Gastrocnemius medialis (tissue), 4 donors: ENCODE results near the gene NRG2. TPM values are rescaled to one million over a fixed set of nuclear protein-coding genes. Genes with fewer than 3 reads are reported as not detected.

Experiments
- ATAC-seq, 2 donors: fragments of 150-250 bp; one replicate each; pipeline ENCODE4 v1.9.1; 2016
- DNase-seq, 2 donors: peaks; one replicate each; pipeline ENCODE4 v3.0.0-alpha.2; 2019
- H3K27ac ChIP-seq, 4 donors: fragments of 200-600 bp; sonication (generic); 1 replicate in 1 of 4; 2 replicates in 3 of 4; pipeline ENCODE4 v1.5.1; 2016 to 2018; ENCODE audit warnings: mild to moderate bottlenecking in 2 of 4, moderate library complexity in 1 of 4
- H3K27me3 ChIP-seq, 3 donors: fragments of 200-600 bp; sonication (generic) in 2 of 3; 1 replicate in 1 of 3; 2 replicates in 2 of 3; pipeline versions ENCODE4 v1.5.1 to v1.6.0; 2016 to 2019; ENCODE audit warnings: mild to moderate bottlenecking in 1 of 3, moderate library complexity in 1 of 3
- H3K36me3 ChIP-seq, 2 donors: fragments of 200-600 bp; sonication (generic) in 1 of 2; one replicate each; pipeline ENCODE4 v1.5.1; 2017 to 2018
- H3K4me1 ChIP-seq, 2 donors: fragments of 200-600 bp; sonication (generic) in 1 of 2; one replicate each; pipeline ENCODE4 v1.5.1; 2016 to 2017; ENCODE audit warnings: mild to moderate bottlenecking in 2 of 2
- H3K4me3 ChIP-seq, 4 donors: fragments of 200-600 bp; sonication (generic) in 3 of 4; 1 replicate in 1 of 4; 2 replicates in 3 of 4; pipeline ENCODE4 v1.5.1; 2016 to 2019; ENCODE audit warnings: mild to moderate bottlenecking in 2 of 4
- H3K9me3 ChIP-seq, 3 donors: fragments of 200-600 bp; sonication (generic) in 2 of 3; 1 replicate in 1 of 3; 2 replicates in 2 of 3; pipeline ENCODE4 v1.5.1; 2016 to 2019
- POLR2A ChIP-seq, 2 donors: fragments of 450-650 bp; IDR thresholded peaks; one replicate each; pipeline ENCODE4 v1.6.1; 2017; ENCODE audit warnings: antibody characterized with exemption in 2 of 2, mild to moderate bottlenecking in 2 of 2, moderate library complexity in 2 of 2
- in situ Hi-C, 4 donors: fragments of 200-750 bp; cut with MboI; loops; one replicate each; pipeline versions ENCODE4 v1.15.0 to v1.8.0; 2017; ENCODE audit warnings: low sequenced_read_pairs in 4 of 4
- intact Hi-C: fragments of 100-400 bp; cut with DNase I; formaldehyde crosslinking; loops from one replicate; pipeline ENCODE4 v1.15.1; 2023; ENCODE audit warnings: low total_unique reads
- total RNA-seq, 4 donors: library from RNA; depleted of rRNA; stranded (reverse); fragments of >200 nt; gene quantifications; one replicate each; pipeline versions ENCODE4 v1.1.0 to v1.2.3, GENCODE V29; 2016
- TF ChIP-seq, protein P1 (sequence below), 5 experiments: fragments of 450-650 bp in 3 of 5; fragments of 200-600 bp in 2 of 5; sonication (generic) in 2 of 5; IDR thresholded peaks in 4 of 5; conservative IDR thresholded peaks in 1 of 5; 1 replicate in 4 of 5; 2 replicates in 1 of 5; pipeline ENCODE4 v1.5.1; 2016 to 2019; ENCODE audit warnings: antibody characterized with exemption in 5 of 5, mild to moderate bottlenecking in 3 of 5, moderate library complexity in 3 of 5

Gene NRG2
- total RNA-seq, 4 donors from 2014 or later = 10.3 to 28.8 (median 20.0) TPM

DNA sequence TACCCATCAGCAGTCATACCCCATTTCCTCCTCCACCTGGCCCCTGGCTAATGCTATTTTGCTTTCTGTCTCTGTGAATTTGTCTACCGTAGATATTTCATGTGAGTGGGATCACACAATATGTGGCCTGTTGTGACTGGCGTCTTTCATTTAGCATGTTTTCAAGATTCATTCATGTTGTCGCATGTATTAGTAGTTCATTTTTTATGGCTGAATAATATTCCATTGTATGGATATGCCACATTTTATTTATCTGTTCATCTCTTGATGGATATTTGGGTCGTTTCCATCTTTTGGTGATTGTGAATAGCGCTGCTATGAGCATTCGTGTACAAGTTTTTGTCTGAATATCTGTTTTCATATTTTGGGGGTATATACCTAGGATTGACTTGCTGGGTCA lies 213.6 kb downstream of the NRG2 start:
- intact Hi-C loops = no loop called here
- ATAC-seq = no peak

DNA sequence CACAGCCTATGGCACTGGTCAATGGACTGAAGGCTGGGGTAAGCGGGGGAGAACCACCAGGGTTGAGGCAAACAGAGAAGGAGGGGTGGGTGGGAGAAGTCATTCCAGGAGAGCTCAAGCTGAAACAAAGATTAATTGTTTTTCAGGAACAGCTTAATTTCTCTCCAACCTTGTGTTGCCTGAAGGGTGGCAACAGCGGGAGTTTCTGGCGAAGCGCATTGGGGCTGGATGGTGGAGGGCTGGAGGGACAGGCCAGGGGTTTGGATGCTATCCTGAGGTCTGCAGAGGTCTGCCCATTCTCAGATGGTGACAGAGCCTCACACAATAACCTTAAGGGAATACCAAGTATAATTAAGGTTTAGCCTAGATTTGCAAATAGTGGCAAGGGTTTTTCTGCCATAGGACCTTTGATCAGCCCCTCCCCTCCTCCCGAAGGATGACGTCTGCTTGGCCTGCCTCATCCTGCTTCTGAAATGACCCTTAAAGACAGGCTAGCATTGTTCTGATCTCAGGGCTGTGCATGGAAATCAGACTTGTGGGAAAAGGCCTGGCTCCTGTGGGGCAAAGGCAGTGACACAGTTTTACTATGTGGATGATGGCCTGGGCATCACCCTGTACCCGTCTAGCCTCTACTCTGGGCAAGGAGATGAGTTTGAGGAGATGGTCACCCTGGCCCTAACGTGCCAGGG lies 214.7 kb downstream of the NRG2 start:
- no peak overlapping the region for H3K27ac ChIP-seq
- DNase-seq (no peak), ATAC-seq (no peak)
- TF ChIP-seq, protein P1, sequence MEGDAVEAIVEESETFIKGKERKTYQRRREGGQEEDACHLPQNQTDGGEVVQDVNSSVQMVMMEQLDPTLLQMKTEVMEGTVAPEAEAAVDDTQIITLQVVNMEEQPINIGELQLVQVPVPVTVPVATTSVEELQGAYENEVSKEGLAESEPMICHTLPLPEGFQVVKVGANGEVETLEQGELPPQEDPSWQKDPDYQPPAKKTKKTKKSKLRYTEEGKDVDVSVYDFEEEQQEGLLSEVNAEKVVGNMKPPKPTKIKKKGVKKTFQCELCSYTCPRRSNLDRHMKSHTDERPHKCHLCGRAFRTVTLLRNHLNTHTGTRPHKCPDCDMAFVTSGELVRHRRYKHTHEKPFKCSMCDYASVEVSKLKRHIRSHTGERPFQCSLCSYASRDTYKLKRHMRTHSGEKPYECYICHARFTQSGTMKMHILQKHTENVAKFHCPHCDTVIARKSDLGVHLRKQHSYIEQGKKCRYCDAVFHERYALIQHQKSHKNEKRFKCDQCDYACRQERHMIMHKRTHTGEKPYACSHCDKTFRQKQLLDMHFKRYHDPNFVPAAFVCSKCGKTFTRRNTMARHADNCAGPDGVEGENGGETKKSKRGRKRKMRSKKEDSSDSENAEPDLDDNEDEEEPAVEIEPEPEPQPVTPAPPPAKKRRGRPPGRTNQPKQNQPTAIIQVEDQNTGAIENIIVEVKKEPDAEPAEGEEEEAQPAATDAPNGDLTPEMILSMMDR (IDR thresholded peaks at IDR 0.05 in 4 of 5, conservative IDR thresholded peaks at IDR 0.05 in 1 of 5) = no peak
- no peak for TF ChIP-seq POLR2A (IDR thresholded peaks at IDR 0.05)
- intact Hi-C loops (no loop called here), in situ Hi-C loops (no loop called here)
- H3K27me3 ChIP-seq = no peaks in the 10 kb centered on the region
- no peaks in the 10 kb centered on the region for H3K4me1 ChIP-seq
- no peaks in the 10 kb centered on the region for H3K9me3 ChIP-seq
- H3K4me3 ChIP-seq = no peak overlapping the region
- no peaks in the 10 kb centered on the region for H3K36me3 ChIP-seq

More for the DNA sequence above, 213.6 kb downstream of the NRG2 start:
- in situ Hi-C loops = no loop called here
- TF ChIP-seq POLR2A (IDR thresholded peaks at IDR 0.05) = no peak
- TF ChIP-seq, protein P1 (IDR thresholded peaks at IDR 0.05 in 4 of 5, conservative IDR thresholded peaks at IDR 0.05 in 1 of 5) = no peak
- H3K27ac ChIP-seq = no peak overlapping the region
- H3K36me3 ChIP-seq = no peaks in the 10 kb centered on the region
- DNase-seq = no peak
- no peak overlapping the region for H3K4me3 ChIP-seq
- no peaks in the 10 kb centered on the region for H3K4me1 ChIP-seq
- H3K9me3 ChIP-seq = no peaks in the 10 kb centered on the region
- H3K27me3 ChIP-seq = no peaks in the 10 kb centered on the region

DNA sequence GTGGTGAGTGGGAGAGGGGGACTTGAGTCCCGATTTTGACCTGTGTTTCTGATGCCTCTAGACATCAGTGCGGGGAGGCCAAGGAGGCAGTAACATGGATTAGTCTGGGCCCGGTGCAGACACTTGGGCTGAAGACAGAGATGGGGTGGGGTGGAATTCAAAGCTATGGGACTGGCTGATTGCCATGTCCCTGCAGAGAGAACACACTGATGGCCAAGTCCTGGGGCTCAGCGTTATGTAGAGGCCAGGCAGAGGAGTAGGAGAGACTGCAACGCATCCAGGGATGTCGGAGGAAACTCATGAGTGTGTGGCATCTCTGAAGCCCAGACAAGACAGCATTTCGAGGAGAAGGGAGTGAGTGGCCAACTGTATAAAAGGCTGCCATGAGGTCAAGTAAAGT lies 217.4 kb downstream of the NRG2 start:
- no peak for ATAC-seq
- no peak for TF ChIP-seq POLR2A (IDR thresholded peaks at IDR 0.05)
- TF ChIP-seq, protein P1 (IDR thresholded peaks at IDR 0.05 in 4 of 5, conservative IDR thresholded peaks at IDR 0.05 in 1 of 5) = no peak
- Histone ChIP-seq H3K27me3 (no peaks in the 10 kb centered on the region), H3K4me3 (no peak overlapping the region), H3K36me3 (no peaks in the 10 kb centered on the region), H3K4me1 (no peaks in the 10 kb centered on the region), H3K9me3 (no peaks in the 10 kb centered on the region), H3K27ac (no peak overlapping the region)
- DNase-seq = no peak
- in situ Hi-C loops (no loop called here), intact Hi-C loops (no loop called here)

DNA sequence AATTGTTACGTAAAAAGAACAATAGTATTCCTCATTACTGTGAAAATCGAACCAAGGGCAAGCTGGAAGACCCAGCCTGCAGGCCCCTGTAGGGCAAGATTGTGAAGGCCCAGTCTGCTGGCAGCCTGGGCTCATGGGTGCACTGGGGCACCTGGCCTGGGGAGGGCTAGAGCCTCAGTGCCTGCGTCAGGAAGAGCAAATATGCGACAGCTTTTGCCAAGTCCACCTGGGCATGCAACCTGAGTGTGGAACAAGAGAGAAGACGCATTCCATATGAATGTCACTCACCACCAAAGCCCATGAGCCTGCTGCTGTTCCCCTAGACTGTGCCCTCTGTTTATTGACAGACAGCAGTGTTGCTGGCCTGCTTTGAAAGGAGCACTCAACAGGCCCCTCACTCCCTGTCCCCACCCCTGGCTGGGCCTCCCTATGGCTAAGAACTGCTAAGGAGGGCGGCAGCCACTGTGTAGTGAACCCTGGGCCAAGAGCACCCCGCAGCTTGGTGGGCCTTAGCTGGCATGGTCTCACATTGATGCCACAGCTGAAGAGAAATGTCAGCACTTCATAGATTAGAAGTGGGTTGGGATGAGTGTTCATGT lies 219.2 kb downstream of the NRG2 start:
- no peak for TF ChIP-seq POLR2A (IDR thresholded peaks at IDR 0.05)
- TF ChIP-seq, protein P1 (IDR thresholded peaks at IDR 0.05 in 4 of 5, conservative IDR thresholded peaks at IDR 0.05 in 1 of 5) = no peak
- in situ Hi-C loops (no loop called here), intact Hi-C loops (no loop called here)
- H3K4me1 ChIP-seq = no peaks in the 10 kb centered on the region
- H3K9me3 ChIP-seq = no peaks in the 10 kb centered on the region
- ATAC-seq (no peak), DNase-seq (no peak)
- no peak overlapping the region for H3K4me3 ChIP-seq
- H3K36me3 ChIP-seq = no peaks in the 10 kb centered on the region
- no peak overlapping the region for H3K27ac ChIP-seq
- no peaks in the 10 kb centered on the region for H3K27me3 ChIP-seq
